NCI-H2081 (cell line): Measurements from ENCODE around the gene CYFIP2.

ENCODE experiments used
- DNase-seq, 2 experiments: peaks; one replicate each; lab custom pipeline; 2025; lab: John Stamatoyannopoulos, UW

CYFIP2 gene

GRCh38 chr5:157288405-157289163 lies 22.7 kb downstream of the CYFIP2 start:
- no peak for DNase-seq

GRCh38 chr5:157289164-157289819 lies 23.4 kb downstream of the CYFIP2 start:
- DNase-seq = no peak

- no peak for DNase-seq
Measured at GRCh38 chr5:157290156-157290980, 24.4 kb downstream of the CYFIP2 start.

GRCh38 chr5:157290981-157291711 lies 25.2 kb downstream of the CYFIP2 start:
- DNase-seq = no peak

GRCh38 chr5:157292599-157292998 lies 26.7 kb downstream of the CYFIP2 start:
- no peak for DNase-seq

DNA sequence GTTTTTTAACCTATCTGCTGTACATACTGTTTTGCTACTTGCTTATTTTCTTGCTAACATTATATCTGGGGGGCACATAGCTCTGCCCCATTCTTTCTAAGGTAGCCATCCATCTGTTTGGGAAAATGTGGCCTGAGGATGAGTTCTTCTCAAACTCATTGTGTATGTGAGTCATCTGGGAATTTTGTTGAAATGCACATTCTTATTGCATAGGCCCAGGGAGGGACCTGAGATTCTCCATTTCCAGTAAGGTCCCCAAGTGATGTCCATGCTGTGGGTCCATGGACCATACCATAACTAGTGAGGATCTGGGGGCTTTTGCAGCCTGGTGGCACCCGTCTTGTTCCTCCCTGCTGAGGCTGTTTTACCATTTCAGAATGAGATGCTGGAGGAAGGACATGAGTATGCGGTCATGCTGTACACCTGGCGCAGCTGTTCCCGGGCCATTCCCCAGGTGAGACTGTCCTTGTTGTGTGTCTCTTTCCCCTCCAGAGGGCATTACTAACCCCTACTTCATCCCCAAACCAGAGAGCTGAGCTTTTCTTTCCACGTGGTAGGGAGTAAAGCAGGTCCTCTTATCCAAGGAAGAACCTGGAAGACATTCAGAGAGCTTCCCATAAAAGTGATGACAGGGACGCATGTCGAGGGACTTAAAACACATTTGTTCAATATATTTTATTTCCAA lies 28.6 kb downstream of the CYFIP2 start:
- peak; percentile 2 to 55 for DNase-seq

DNA sequence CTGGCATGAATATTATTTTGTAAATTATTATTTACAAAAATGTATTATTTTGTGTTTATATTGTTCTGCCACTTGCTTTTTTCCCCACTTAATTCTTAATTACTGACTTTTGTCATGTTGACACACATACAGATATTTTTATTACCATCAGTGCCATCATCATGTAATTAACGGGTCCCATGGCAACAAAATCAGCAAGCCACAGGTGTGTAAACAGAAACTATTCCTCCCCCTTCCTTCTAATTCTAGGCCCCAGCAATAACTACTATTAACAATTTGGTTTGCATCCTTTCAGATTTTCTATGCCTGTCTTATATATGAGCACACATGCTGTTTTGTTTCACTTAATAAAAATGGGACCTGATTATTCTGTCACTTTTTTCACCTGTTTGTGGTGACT lies 29.3 kb downstream of the CYFIP2 start:
- peak; percentile 66 to 92 for DNase-seq

GRCh38 chr5:157300564-157300963 lies 34.6 kb downstream of the CYFIP2 start:
- no peak for DNase-seq

DNA sequence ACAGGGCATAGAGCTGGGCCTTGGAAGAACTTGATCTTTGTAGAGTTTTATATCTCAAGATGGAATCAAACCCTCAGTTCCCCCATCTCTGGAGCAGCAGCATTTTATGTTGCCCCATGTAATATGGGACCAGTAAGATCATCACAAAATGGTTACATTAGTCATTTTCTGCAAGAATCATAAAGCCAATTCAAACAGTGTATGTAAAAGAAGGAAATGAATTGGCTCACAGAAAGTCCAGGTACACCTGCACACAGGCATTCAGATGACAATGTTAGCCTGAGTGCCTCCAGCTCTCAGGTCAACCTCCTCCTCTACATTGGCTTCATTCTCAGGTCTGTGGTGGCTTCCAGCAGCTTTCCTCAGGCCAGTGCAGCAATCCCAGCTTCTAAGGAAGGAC lies 35.1 kb downstream of the CYFIP2 start:
- DNase-seq = no peak

- no peak for DNase-seq
Measured at GRCh38 chr5:157303023-157303422, 37.1 kb downstream of the CYFIP2 start.

GRCh38 chr5:157303667-157304327 lies 37.9 kb downstream of the CYFIP2 start:
- peak; percentile 50 to 54 for DNase-seq

DNA sequence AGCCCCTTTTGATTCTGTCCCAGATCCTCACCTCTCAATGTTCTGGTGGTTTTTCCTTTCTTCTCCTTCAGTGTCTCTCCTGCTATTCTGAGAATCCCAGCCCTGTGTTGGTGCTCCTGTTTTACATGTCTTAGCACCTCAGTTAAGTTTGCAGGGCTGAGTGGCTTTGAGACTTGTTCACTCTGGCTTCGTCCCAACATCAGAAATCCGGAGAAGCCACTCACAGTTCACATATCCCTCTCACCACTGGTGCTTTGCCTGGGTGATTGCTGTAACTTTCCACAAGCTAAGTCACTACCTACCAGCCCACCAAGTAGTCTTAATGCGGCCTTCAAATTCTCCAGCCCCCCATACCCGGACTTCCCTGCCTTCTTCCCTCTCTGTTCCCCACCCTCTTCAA lies 40.2 kb downstream of the CYFIP2 start:
- no peak for DNase-seq

- DNase-seq = no peak
Measured at GRCh38 chr5:157306692-157307471, 41.0 kb downstream of the CYFIP2 start.

DNA sequence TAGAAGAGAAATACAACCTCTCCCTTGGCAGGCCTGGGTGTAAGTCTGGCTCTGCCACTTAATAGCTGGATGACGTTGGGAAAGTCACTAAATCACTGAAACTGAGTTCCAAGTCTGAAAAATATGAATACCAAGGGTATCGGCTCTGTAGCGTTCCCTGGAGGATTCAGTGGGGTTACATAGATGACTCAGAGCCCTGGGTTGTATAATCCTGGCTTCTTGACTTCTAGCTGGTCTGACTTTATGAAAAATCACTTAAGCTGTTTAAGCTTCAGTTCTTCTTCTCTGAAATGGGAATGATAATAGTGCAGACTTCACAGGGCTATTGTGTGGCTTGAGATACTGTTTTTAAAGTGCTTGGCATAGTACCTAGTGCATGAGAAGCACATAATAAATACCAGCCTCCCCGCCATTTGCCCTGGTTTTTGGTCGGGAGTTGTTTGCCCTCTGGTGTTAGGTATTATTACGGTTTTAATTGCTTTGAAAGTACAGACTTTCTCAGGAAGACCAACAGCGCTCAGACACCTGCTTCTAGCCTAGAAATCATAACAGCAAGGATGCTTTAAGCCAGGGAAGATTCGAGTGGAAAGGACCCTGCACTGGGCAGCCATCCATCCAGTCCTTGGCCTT lies 43.0 kb downstream of the CYFIP2 start:
- DNase-seq = peak in 1 of 2 experiments; percentile 4

DNA sequence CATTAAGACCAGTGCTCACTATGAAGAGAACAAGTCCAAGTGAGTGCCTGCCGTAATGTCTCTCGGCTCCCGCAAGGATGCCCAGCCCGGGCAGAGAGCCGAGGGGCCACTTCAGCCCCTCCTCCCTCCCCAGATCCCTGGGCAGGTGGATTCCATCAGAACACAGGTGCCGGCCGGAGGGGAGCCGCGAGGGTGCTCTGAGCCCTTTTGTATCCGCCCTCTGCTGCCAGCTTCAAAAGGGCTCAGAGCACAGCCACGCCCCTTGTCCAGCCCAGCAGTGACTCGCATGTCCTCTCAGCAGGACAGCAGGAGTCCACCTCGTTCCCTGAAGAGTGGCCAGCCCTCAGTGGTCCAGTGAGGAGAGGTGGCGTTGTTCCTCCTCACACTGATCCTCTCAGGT lies 43.9 kb downstream of the CYFIP2 start:
- DNase-seq = no peak

DNA sequence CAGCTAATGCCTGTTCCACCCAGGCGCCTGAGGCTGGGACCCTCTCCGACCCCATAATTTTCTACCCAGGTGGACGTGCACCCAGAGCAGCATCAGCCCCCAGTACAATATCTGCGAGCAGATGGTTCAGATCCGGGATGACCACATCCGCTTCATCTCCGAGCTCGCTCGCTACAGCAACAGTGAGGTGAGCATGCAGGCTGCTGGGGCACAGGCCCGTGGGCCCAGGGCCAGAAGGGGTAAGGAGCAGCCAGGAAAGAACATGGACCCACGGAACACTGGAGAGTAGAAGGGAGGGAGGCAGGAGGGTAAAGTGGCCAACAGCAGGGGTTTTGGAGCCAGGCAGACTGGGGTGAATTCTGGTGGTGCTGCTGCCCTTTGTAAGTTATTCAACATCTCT lies 45.7 kb downstream of the CYFIP2 start:
- DNase-seq = no peak

GRCh38 chr5:157312492-157312891 lies 46.6 kb downstream of the CYFIP2 start:
- DNase-seq = peak; percentile 31 to 58

DNA sequence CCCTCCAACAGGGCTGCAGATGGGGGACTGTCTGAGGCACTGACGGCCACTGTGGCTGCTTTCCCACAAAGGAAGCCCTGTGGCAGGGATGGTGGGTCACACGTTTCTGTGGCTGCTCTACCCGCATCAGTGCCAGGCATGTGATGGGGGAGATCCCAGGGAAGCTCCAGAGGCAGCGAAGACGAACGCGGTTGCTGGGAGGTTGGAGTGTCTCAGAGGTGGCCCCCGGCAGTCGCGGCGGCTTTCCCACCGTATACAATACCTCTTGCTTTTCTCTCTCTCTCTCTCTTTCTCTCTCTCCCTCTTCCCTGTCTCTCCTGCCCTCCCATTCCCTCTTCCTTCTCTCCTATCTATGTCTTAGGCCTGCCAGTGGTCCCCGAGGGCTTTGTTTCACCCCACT lies 56.7 kb downstream of the CYFIP2 start:
- no peak for DNase-seq

- no peak for DNase-seq
Measured at GRCh38 chr5:157323107-157323706, 57.3 kb downstream of the CYFIP2 start.
